Type B pancreatic cell (in vitro differentiated cells): ENCODE results near the gene OR6S1. TPM values are rescaled to one million over a fixed set of nuclear protein-coding genes. Genes with fewer than 3 reads are reported as not detected.

ENCODE experiments used
- DNase-seq: peaks from one replicate; pipeline ENCODE4 v3.0.0; 2021; ENCODE audit warnings: mixed read lengths; ENCODE audit not compliant: unreplicated experiment; ENCODE audit errors: extremely low spot score
- H3K27ac Mint-ChIP-seq: 2 replicates; pipeline ENCODE4 v1.8.0; 2021; ENCODE audit warnings: mild to moderate bottlenecking, mixed read lengths
- H3K27me3 Mint-ChIP-seq: 2 replicates; pipeline ENCODE4 v1.8.0; 2021; ENCODE audit warnings: mixed read lengths
- H3K36me3 Mint-ChIP-seq: 2 replicates; pipeline ENCODE4 v1.8.0; 2021; ENCODE audit warnings: mixed read lengths
- H3K4me1 Mint-ChIP-seq: one replicate; pipeline ENCODE4 v1.8.0; 2021; ENCODE audit warnings: mixed read lengths; ENCODE audit not compliant: unreplicated experiment
- H3K4me3 Mint-ChIP-seq: 2 replicates; pipeline ENCODE4 v1.8.0; 2021; ENCODE audit warnings: mild to moderate bottlenecking, mixed read lengths
- H3K9me3 Mint-ChIP-seq: 2 replicates; pipeline ENCODE4 v1.8.0; 2021; ENCODE audit warnings: mixed read lengths
- total RNA-seq: library from RNA; stranded (reverse); gene quantifications from 2 replicates; pipeline ENCODE4 v1.2.1, GENCODE V29; 2021; ENCODE audit warnings: low replicate concordance
- TF ChIP-seq, protein P1 (sequence below): fragments of 200-600 bp; sonication (generic); conservative IDR thresholded peaks from 2 replicates; pipeline ENCODE4 v1.5.0; 2021; ENCODE audit warnings: antibody characterized with exemption, mild to moderate bottlenecking

The OR6S1 gene
- total RNA-seq, 1 donor from 2014 or later, result not detected

DNA sequence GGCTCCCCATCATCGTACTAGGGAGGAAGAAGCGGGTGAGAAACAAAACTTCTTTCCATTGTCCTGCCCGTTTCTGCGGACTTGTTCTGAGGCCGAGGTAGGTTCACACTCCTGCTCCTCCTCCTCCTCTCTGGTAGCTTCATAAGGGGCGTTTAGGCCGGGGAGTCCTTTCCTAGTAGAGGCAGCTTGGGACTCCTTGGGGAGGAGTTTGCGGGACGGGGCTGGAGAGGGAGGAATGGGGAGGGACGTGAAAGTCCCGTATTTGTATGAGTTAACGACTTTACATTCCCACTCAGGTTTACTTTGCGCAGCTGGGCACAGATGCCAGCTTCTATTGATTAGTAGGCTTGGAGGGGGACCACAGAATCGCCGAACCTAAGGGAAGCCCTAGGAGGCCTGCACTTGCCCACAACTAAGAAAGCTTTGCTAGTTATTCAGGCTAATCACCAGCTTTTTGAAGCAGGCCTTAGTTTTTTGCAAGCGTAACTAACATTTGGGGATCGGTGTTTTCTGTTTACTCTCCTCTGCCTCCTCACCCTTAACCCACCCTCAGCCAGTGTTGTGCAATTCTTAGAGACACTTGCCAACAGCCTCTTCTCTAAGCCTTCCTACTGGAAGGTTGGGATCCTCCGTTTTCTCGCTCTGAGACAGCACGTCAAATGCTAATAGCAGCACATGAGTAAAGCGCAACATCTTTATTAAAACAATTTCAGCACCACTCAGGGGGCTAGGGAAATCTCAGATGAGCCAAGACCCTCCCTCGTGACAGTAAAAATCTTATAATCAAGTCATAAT lies 43.4 kb upstream of the OR6S1 start:
- Mint-ChIP-seq H3K27ac (no peak overlapping the region), H3K9me3 (no peaks in the 10 kb centered on the region), H3K4me1 (peaks cover 19% of the 10 kb centered on the region), H3K4me3 (no peak overlapping the region), H3K36me3 (no peaks in the 10 kb centered on the region), H3K27me3 (peaks cover 8% of the 10 kb centered on the region)
- no peak for DNase-seq
- TF ChIP-seq, protein P1, sequence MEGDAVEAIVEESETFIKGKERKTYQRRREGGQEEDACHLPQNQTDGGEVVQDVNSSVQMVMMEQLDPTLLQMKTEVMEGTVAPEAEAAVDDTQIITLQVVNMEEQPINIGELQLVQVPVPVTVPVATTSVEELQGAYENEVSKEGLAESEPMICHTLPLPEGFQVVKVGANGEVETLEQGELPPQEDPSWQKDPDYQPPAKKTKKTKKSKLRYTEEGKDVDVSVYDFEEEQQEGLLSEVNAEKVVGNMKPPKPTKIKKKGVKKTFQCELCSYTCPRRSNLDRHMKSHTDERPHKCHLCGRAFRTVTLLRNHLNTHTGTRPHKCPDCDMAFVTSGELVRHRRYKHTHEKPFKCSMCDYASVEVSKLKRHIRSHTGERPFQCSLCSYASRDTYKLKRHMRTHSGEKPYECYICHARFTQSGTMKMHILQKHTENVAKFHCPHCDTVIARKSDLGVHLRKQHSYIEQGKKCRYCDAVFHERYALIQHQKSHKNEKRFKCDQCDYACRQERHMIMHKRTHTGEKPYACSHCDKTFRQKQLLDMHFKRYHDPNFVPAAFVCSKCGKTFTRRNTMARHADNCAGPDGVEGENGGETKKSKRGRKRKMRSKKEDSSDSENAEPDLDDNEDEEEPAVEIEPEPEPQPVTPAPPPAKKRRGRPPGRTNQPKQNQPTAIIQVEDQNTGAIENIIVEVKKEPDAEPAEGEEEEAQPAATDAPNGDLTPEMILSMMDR, result no peak

DNA sequence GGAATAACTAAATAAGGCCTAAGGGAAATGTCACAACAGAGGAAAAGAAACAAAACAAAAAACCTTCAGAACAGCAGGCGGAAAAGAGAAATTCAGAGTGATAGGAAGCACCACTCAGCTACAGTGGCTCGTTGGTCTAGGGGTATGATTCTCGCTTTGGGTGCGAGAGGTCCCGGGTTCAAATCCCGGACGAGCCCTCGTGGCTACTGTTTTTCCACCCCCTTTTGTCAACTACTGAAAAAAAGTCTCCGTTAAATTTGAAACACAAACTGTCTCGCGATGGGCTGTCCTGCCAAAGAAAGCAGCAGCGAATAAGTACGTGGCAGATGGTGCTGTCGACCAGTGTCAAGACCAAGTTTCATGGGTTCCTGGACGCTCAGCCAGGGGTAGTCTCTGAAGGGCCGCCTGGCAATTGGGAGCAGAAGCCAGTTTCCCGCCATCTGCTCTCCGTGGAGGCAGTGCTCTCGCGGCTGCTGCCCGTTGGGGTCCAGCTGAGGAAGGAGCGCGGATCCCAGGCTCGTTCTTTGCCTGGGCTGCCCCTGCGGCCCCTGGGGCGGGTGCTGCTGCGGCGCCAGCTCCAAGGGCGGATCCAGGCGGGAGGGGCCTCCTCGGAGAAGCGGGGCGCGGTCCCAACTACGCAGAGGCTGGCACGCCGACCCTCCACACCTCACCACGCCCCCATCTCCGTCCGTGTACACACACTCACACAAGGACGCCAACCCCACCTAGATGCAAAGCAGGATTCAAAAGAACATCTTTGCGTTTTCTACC lies 42.6 kb upstream of the OR6S1 start, which contains the start of gene RNASE4:
TSS of gene RNASE4 (plus strand) at position 670 of the 771 bp plus-strand sequence. CDS start 14,812 bp downstream, outside the sequence.
- H3K27me3 Mint-ChIP-seq, result peaks cover 8% of the 10 kb centered on the region
- DNase-seq, result peak; percentile 84
- H3K4me1 Mint-ChIP-seq, result peaks cover 19% of the 10 kb centered on the region
- H3K9me3 Mint-ChIP-seq, result no peaks in the 10 kb centered on the region
- TF ChIP-seq, protein P1, result no peak
- no peaks in the 10 kb centered on the region for H3K36me3 Mint-ChIP-seq
- no peak within 1 kb of the TSS for H3K27ac Mint-ChIP-seq
- no peak within 1 kb of the TSS for H3K4me3 Mint-ChIP-seq

DNA sequence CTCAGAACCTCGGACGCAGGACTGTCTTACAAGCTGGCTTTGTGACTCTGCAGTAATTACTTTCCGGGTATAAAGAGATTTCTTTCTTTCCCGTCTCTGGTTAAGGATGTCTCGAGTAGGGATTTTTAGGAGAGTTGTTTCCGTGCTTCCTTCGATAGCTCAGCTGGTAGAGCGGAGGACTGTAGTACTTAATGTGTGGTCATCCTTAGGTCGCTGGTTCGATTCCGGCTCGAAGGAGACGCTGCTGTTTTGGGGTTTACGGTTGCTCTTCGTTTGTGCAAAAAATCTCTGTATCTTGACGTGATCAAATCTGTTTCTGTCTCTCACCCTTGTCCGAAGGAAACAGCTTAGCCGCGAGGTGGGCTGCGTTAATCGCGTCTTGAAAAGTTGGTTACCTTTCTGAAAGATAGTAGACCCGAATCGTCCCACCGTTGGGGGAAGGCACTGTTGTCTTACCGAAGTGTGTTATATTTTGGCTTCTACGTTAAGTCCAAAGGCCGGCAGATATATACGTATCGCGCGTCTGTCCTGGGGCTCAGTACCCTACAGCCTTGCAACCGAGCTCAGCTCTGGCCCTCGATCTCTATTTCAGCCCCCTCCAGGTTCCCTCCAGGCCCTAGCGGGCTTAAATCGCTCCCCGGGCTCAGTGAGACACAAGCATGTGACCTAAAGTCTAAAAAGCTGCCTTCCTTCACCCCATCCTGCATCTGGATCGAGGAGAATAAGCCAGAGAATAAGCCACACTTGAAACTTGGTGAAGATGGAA lies 41.8 kb upstream of the OR6S1 start:
- no peaks in the 10 kb centered on the region for H3K36me3 Mint-ChIP-seq
- TF ChIP-seq, protein P1, result peak; percentile 15
- DNase-seq, result peak; percentile 83
- H3K27me3 Mint-ChIP-seq, result peaks cover 8% of the 10 kb centered on the region
- H3K4me1 Mint-ChIP-seq, result peaks cover 19% of the 10 kb centered on the region
- no peak overlapping the region for H3K27ac Mint-ChIP-seq
- H3K4me3 Mint-ChIP-seq, result no peak overlapping the region
- H3K9me3 Mint-ChIP-seq, result no peaks in the 10 kb centered on the region

DNA sequence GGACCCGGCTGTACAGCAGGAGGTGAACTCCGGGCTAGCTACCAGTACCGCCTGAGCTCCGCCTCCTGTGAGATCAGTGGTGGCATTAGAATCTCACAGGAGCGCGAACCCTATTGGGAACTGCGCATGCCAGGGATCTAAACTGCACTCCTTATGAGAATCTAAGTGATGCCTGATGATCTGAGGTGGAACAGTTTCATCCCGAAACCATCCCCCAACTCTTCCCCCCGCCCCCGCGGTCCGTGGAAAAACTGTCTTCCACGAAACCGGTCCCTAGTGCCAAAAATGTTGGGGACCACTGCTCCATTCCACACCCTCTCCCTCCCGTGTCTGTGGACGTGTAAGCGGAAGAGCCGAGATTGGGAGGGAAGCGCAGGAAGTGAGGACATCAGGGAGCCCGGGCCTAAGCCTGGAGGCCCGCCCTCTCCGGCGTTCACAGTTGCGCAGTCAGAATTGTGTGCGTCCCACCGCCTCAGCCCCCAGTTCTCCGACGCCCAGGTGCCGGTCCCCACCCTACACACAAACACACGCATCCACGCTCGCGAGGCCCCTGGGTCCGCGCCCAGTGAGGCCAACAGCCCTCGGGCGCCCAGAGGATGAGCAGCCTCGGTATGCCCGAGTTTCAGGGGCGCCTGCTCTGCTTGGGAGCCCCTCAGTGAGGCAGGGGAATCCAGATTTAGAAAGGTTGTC lies 41.1 kb upstream of the OR6S1 start:
- no peak overlapping the region for H3K27ac Mint-ChIP-seq
- H3K27me3 Mint-ChIP-seq, result peaks cover 8% of the 10 kb centered on the region
- H3K36me3 Mint-ChIP-seq, result no peaks in the 10 kb centered on the region
- TF ChIP-seq, protein P1, result no peak
- no peak overlapping the region for H3K4me3 Mint-ChIP-seq
- H3K4me1 Mint-ChIP-seq, result peaks cover 19% of the 10 kb centered on the region
- no peaks in the 10 kb centered on the region for H3K9me3 Mint-ChIP-seq
- peak; percentile 84 for DNase-seq

DNA sequence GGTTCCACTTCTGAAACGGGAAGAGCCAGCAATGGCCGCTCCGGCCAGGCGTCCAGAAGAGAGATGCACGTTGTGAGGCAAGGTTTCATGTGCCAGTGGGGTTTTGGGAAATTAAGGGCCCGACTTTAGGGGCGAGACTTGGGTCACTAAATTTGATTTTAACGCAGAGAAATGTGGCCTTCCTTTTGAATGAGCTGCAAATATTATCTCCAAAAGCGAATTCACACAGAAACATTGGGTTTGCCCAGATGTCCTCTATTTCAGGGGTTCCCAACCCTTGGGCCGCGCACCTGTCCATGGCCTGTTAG lies 40.6 kb upstream of the OR6S1 start:
- Mint-ChIP-seq H3K4me3 (no peak overlapping the region), H3K4me1 (peaks cover 19% of the 10 kb centered on the region), H3K9me3 (no peaks in the 10 kb centered on the region), H3K27ac (no peak overlapping the region), H3K36me3 (no peaks in the 10 kb centered on the region), H3K27me3 (peaks cover 8% of the 10 kb centered on the region)
- TF ChIP-seq, protein P1, result no peak
- DNase-seq, result no peak
